ENCODE results near the gene IRF2.

IRF2 gene

DNA sequence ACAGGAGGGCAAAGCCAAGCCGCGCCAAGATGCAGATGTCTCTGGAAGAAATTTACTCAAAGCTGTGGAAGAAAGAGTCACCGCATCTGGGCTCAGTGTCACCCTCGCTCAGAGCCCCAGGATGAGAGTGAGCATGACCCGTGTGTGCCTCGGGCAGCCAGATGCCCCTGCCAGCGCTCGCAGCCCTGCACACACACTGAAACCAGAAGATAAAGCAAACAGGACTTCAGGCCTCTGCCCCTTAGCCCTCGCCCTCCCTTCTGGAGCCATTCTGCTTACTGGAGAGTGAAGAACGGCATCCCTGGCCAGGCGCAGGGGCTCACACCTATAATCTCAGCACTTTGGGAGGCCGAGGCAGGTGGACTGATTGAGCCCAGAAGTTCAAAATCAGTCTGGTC, 103.0 kb downstream of the IRF2 start:
- TF ChIP-seq CTCF (IDR thresholded peaks at IDR 0.05), result no peak

DNA sequence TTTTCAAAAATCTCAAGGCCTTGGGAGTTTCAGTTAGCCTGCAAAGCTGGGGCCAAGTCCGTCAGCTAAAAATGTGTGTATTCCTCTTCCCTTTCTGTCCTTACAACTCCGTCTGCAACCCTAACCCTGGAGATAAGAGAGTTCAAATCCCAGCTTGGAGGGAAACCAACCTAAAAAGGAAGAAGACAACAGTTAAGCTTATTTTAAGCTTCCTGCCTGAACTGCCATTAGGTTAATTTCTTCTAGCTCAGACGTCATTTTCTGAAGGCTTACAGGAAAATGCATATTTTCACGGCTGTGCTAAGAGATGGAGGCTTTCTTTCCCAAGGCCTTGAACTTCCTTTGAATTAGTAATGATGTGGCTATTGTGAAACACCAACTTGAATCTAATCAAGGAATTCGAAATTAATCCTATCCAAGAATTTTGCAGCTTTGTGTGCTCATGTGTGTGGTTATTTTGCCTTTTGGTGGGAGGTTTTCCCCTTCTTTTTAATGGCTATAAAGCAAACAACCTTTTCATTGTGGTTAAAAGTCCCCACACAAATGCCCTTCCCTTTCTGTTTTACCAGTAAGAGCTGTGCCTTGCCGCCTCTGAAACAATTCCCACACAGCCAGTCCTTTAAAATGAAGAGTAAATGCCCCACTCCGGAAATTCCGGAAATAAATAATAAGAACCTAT, 103.5 kb downstream of the IRF2 start:
- no peak for TF ChIP-seq CTCF (IDR thresholded peaks at IDR 0.05)

GRCh38 chr4:184369871-184370270, 104.5 kb downstream of the IRF2 start:
- TF ChIP-seq CTCF (IDR thresholded peaks at IDR 0.05), result no peak

GRCh38 chr4:184368731-184369130, 105.6 kb downstream of the IRF2 start:
- TF ChIP-seq CTCF (IDR thresholded peaks at IDR 0.05), result no peak

DNA sequence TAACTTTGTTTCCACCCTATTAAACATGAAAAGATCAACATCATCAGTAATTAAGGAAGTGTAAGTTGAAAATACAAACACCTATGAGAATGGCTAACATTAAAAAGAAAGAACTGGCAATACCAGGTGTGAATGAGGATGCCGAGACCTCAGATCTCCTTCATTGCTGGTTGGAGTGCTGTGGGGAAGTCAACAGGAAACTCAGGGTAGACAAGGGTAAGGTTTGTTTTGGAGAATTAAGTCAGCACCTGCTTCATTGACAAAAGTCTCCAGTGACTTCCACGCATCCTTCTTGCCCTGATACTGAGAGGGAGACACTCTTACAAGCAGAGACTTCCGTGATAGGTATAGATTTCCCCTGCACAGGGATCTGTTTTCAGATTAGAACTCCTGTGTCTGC, 106.1 kb downstream of the IRF2 start:
- TF ChIP-seq CTCF (IDR thresholded peaks at IDR 0.05), result no peak

DNA sequence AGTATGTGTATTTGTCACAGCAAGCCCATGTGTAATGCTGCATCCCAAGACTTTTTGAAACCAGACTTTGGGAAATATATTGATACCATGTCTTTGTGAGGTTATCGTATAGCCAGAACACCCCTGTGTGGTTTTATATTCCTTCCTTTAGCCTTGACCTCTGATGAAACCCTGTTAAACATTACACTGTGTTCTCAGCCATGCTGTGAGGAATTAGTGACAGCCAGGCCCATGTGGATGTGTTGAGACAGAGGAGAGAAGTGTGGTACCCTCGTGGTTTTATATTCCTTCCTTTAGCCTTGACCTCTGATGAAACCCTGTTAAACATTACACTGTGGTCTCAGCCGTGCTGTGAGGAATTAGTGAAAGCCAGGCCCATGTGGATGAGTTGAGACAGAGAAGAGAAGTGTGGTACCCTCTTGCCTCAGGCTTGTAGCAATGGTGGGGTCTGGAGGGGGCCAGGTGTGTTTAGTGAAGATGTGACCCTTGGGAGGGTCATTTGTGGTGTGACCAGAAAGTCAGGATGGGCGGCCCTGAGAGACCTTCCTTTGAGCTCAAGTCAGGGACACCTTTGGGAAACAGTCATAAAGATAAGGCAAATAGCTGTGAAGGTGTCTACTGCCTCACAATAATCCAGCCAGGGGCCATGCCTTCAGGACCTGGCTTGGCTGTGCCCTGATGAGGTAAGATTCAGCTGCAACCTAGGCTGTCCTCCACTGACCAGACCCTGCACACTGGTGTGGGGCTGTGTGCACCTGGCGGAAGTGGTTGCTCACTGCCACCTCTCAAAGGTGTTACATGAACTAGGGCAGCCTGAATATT, 110.0 kb downstream of the IRF2 start:
- TF ChIP-seq CTCF (IDR thresholded peaks at IDR 0.05), result no peak

GRCh38 chr4:184363258-184363657, 111.1 kb downstream of the IRF2 start:
- TF ChIP-seq CTCF (IDR thresholded peaks at IDR 0.05), result no peak
